Measurements from ENCODE around the gene ZNHIT2.

ZNHIT2 gene

GRCh38 chr11:65067446-65067845 lies 50.1 kb downstream of the ZNHIT2 start:
- no peak for DNase-seq

- no peak for DNase-seq
Observed at GRCh38 chr11:65066805-65067291, 50.7 kb downstream of the ZNHIT2 start.

All from activated T-cell treated with anti-CD3 and anti-CD28 coated beads, Interleukin-2, amount 50 U/mL, for 48 hours (primary cell).